ENCODE results near the gene DHRS12.

The DHRS12 gene

DNA sequence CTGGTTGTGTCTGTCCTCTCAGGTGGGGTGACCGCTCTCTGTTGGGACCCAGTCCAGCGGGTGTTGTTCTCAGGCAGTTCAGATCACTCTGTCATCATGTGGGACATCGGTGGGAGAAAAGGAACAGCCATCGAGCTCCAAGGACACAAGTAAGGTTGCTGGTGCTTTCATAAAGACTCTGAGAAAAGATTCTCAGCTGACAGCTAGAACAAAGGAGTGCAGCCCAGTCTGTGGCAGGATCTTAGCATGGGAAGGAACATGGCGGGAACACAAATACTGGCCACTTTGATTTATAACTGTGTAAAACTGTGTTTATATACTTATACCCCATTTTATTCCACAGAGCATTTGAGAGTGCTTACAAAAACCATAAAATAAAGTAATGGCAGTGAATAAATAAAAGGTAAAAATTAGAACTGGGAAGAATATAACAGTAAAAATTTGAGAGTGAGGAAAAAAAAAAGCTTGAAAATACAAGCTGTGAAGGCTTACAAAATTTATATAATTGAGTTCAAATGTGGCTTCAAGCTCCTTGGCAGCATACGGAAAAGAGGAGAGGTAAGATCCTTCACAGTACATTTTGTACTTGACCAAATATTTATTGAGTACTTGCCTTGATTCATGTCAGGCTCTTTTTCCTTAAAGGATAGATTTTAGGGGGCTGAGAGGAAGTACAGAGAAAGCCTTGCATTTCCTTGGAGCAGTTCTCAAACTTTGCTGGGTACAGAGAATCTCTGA, 64.8 kb downstream of the DHRS12 start:
- H4K20me1 ChIP-seq (ENCODE audit: insufficient read depth, low read length): no peaks in the 10 kb centered on the region
- H3K4me1 ChIP-seq (ENCODE audit: low read length): no peaks in the 10 kb centered on the region
- no peak overlapping the region for H3K27ac ChIP-seq (ENCODE audit: low read length)
- H3K4me3 ChIP-seq (ENCODE audit: low read length): no peak overlapping the region
- TF ChIP-seq EZH2phosphoT487 (IDR thresholded peaks at IDR 0.05; ENCODE audit: low read depth): no peak
- TF ChIP-seq, protein P1, sequence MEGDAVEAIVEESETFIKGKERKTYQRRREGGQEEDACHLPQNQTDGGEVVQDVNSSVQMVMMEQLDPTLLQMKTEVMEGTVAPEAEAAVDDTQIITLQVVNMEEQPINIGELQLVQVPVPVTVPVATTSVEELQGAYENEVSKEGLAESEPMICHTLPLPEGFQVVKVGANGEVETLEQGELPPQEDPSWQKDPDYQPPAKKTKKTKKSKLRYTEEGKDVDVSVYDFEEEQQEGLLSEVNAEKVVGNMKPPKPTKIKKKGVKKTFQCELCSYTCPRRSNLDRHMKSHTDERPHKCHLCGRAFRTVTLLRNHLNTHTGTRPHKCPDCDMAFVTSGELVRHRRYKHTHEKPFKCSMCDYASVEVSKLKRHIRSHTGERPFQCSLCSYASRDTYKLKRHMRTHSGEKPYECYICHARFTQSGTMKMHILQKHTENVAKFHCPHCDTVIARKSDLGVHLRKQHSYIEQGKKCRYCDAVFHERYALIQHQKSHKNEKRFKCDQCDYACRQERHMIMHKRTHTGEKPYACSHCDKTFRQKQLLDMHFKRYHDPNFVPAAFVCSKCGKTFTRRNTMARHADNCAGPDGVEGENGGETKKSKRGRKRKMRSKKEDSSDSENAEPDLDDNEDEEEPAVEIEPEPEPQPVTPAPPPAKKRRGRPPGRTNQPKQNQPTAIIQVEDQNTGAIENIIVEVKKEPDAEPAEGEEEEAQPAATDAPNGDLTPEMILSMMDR (IDR thresholded peaks at IDR 0.05; ENCODE audit: low read depth, low read length): no peak
- no peaks in the 10 kb centered on the region for H3K79me2 ChIP-seq (ENCODE audit: low read length)
- no peak overlapping the region for H3K9ac ChIP-seq (ENCODE audit: low read length)
- no peak overlapping the region for H2AFZ ChIP-seq (ENCODE audit: low read depth, low read length)
- no peak overlapping the region for H3K4me2 ChIP-seq (ENCODE audit: low read length)
- peaks cover 16% of the 10 kb centered on the region for H3K36me3 ChIP-seq (replicated peaks; ENCODE audit: low read depth, low read length)
- H3K9me3 ChIP-seq (ENCODE audit: insufficient read depth, low read length): no peaks in the 10 kb centered on the region
- no peaks in the 10 kb centered on the region for H3K27me3 ChIP-seq (ENCODE audit: low read depth, low read length)

DNA sequence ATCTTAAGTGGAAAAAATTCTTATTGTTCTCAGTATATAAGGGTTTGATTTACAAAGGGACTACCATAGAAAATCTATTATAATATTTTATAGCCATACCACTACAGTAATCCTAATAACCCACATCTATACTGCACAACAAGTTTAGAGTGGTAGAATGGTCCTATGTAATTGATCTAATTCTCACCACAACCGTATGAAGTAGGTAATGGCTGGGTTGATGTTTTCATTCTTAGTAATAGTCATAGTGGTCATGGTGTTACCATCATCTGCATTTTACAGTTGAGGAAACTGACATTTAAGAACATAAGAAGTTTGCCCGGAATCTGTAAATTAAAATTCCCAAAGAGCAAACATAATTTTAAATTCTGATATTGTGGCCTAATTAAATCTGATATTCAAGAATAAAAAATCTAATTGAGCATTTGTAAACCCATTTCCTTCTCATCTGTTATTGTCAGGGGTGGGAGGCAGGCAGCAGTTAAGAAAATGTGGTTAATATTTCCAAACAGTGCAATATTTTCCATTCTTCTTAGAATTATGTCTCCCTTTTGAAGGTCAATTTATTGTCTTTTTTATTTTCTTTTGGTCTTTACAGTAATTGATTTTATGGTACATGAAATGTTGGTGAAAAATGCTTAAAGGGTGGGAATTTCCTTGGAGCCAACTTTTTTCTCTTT, 65.6 kb downstream of the DHRS12 start:
- Histone ChIP-seq H2AFZ (ENCODE audit: low read depth, low read length) (no peak overlapping the region), H3K27ac (ENCODE audit: low read length) (no peak overlapping the region), H3K36me3 (replicated peaks; ENCODE audit: low read depth, low read length) (peaks cover 16% of the 10 kb centered on the region), H3K27me3 (ENCODE audit: low read depth, low read length) (no peaks in the 10 kb centered on the region), H4K20me1 (ENCODE audit: insufficient read depth, low read length) (no peaks in the 10 kb centered on the region), H3K79me2 (ENCODE audit: low read length) (no peaks in the 10 kb centered on the region), H3K4me1 (ENCODE audit: low read length) (no peaks in the 10 kb centered on the region), H3K9me3 (ENCODE audit: insufficient read depth, low read length) (no peaks in the 10 kb centered on the region), H3K9ac (ENCODE audit: low read length) (no peak overlapping the region), H3K4me3 (ENCODE audit: low read length) (no peak overlapping the region), H3K4me2 (ENCODE audit: low read length) (no peak overlapping the region)
- TF ChIP-seq, protein P1 (IDR thresholded peaks at IDR 0.05; ENCODE audit: low read depth, low read length): no peak

DNA sequence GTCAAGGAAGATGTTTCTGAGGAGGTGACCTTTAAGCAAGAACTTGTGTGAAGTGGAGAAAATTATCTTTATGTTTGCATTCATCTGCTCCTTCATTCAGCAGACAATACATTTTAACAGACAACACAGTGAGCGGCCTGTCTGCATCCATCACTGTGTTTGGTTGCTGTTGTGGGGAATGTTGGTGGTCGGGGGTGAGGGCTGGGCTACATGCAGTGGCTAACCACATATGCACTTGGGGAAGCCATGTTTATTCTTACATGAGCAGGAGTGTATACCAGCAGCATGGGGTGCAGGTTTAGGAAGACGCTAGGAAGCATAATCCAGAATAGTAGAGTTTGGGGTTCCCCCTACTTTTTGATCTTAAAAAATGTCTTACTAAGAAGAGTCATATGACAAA, 66.4 kb downstream of the DHRS12 start:
- Histone ChIP-seq H3K4me3 (ENCODE audit: low read length) (no peak overlapping the region), H3K4me1 (ENCODE audit: low read length) (no peaks in the 10 kb centered on the region), H3K4me2 (ENCODE audit: low read length) (no peak overlapping the region)

DNA sequence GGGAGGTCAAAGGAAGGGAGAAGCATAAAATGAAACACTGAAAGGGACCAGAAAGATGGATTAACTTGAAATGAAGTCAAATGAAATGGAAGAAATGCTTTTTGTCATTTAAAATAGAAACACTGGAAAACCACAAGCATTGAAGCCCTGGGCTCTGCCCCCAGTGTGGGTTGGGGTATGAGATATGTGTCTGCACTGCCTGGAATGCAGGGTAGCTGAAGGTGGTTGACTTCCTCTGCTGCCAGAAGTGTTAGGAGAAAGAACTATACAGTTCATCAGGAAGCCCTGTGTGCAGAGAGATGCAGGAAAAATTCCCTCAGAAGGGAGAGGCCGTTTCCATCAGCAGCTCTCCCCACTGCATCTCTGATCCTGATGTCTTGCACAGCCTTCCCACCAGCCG, 69.2 kb downstream of the DHRS12 start:
- Histone ChIP-seq H3K4me1 (ENCODE audit: low read length) (no peaks in the 10 kb centered on the region), H3K27me3 (ENCODE audit: low read depth, low read length) (no peaks in the 10 kb centered on the region), H3K4me2 (ENCODE audit: low read length) (no peak overlapping the region), H3K27ac (ENCODE audit: low read length) (no peak overlapping the region), H3K36me3 (replicated peaks; ENCODE audit: low read depth, low read length) (peaks cover 13% of the 10 kb centered on the region), H2AFZ (ENCODE audit: low read depth, low read length) (no peak overlapping the region), H3K9ac (ENCODE audit: low read length) (no peak overlapping the region), H3K4me3 (ENCODE audit: low read length) (no peak overlapping the region), H3K9me3 (ENCODE audit: insufficient read depth, low read length) (no peaks in the 10 kb centered on the region), H3K79me2 (ENCODE audit: low read length) (no peaks in the 10 kb centered on the region), H4K20me1 (ENCODE audit: insufficient read depth, low read length) (no peaks in the 10 kb centered on the region)
- TF ChIP-seq, protein P1 (IDR thresholded peaks at IDR 0.05; ENCODE audit: low read depth, low read length): no peak
- TF ChIP-seq EZH2phosphoT487 (IDR thresholded peaks at IDR 0.05; ENCODE audit: low read depth): no peak

More for the DNA sequence above, 66.4 kb downstream of the DHRS12 start:
- no peak overlapping the region for H2AFZ ChIP-seq (ENCODE audit: low read depth, low read length)
- no peaks in the 10 kb centered on the region for H3K79me2 ChIP-seq (ENCODE audit: low read length)
- no peaks in the 10 kb centered on the region for H3K27me3 ChIP-seq (ENCODE audit: low read depth, low read length)
- TF ChIP-seq EZH2phosphoT487 (IDR thresholded peaks at IDR 0.05; ENCODE audit: low read depth): no peak
- TF ChIP-seq, protein P1 (IDR thresholded peaks at IDR 0.05; ENCODE audit: low read depth, low read length): no peak
- H3K36me3 ChIP-seq (replicated peaks; ENCODE audit: low read depth, low read length): peaks cover 15% of the 10 kb centered on the region
- H4K20me1 ChIP-seq (ENCODE audit: insufficient read depth, low read length): no peaks in the 10 kb centered on the region
- H3K27ac ChIP-seq (ENCODE audit: low read length): no peak overlapping the region
- H3K9me3 ChIP-seq (ENCODE audit: insufficient read depth, low read length): no peaks in the 10 kb centered on the region
- no peak overlapping the region for H3K9ac ChIP-seq (ENCODE audit: low read length)

All from OCI-LY3 (cell line).